ENCODE results near the gene PPP2R5C.

Gene PPP2R5C

GRCh38 chr14:101809671-101810514 lies 48.4 kb downstream of the PPP2R5C start:
- H3K9ac ChIP-seq, result peak overlapping the region; percentile 82
- peaks cover 47% of the 10 kb centered on the region for H3K79me2 ChIP-seq (ENCODE audit: insufficient read depth, low read depth)
- no peaks in the 10 kb centered on the region for H3K36me3 ChIP-seq (ENCODE audit: insufficient read depth)
- H2AFZ ChIP-seq (ENCODE audit: low read depth), result peak overlapping the region; percentile 39; the same call in 1 of the 2 replicates
- H3K4me1 ChIP-seq (ENCODE audit: low read depth, poor library complexity, severe bottlenecking), result peaks cover 47% of the 10 kb centered on the region
- H3K4me3 ChIP-seq (IDR thresholded peaks at IDR 0.05; ENCODE audit: insufficient read depth, low read depth, low read length), result no peak overlapping the region
- H3K27me3 ChIP-seq (ENCODE audit: insufficient read depth, low read depth), result no peaks in the 10 kb centered on the region
- no peaks in the 10 kb centered on the region for H4K20me1 ChIP-seq (ENCODE audit: insufficient read depth)
- no peak; the same call in 1 of the 2 replicates for TF ChIP-seq CTCF (conservative IDR thresholded peaks at IDR 0.05; ENCODE audit: low read depth, low read length)
- H3K4me2 ChIP-seq, result peak overlapping the region; percentile 99
- H3K27ac ChIP-seq, result peak overlapping the region; percentile 95

- TF ChIP-seq CTCF (conservative IDR thresholded peaks at IDR 0.05; ENCODE audit: low read depth, low read length), result no peak
These were observed 49.5 kb downstream of the PPP2R5C start for GRCh38 chr14:101810897-101811621.

GRCh38 chr14:101812071-101812470 lies 50.6 kb downstream of the PPP2R5C start:
- Histone ChIP-seq H3K4me2 (peak overlapping the region; percentile 99), H3K79me2 (ENCODE audit: insufficient read depth, low read depth) (peaks cover 67% of the 10 kb centered on the region), H2AFZ (ENCODE audit: low read depth) (no peak overlapping the region), H3K27ac (no peak overlapping the region; the same call in 1 of the 2 replicates), H4K20me1 (ENCODE audit: insufficient read depth) (no peaks in the 10 kb centered on the region), H3K36me3 (ENCODE audit: insufficient read depth) (no peaks in the 10 kb centered on the region), H3K4me1 (ENCODE audit: low read depth, poor library complexity, severe bottlenecking) (peaks cover 48% of the 10 kb centered on the region), H3K9ac (no peak overlapping the region), H3K27me3 (ENCODE audit: insufficient read depth, low read depth) (no peaks in the 10 kb centered on the region), H3K4me3 (IDR thresholded peaks at IDR 0.05; ENCODE audit: insufficient read depth, low read depth, low read length) (no peak overlapping the region)
- TF ChIP-seq CTCF (conservative IDR thresholded peaks at IDR 0.05; ENCODE audit: low read depth, low read length), result no peak

More at GRCh38 chr14:101810897-101811621, 49.5 kb downstream of the PPP2R5C start:
- Histone ChIP-seq H3K36me3 (ENCODE audit: insufficient read depth) (no peaks in the 10 kb centered on the region), H3K4me3 (IDR thresholded peaks at IDR 0.05; ENCODE audit: insufficient read depth, low read depth, low read length) (no peak overlapping the region), H3K27me3 (ENCODE audit: insufficient read depth, low read depth) (no peaks in the 10 kb centered on the region), H3K4me1 (ENCODE audit: low read depth, poor library complexity, severe bottlenecking) (peaks cover 48% of the 10 kb centered on the region), H2AFZ (ENCODE audit: low read depth) (no peak overlapping the region), H3K27ac (peak overlapping the region; percentile 95), H3K4me2 (peak overlapping the region; percentile 99), H3K9ac (peak overlapping the region; percentile 82), H4K20me1 (ENCODE audit: insufficient read depth) (no peaks in the 10 kb centered on the region), H3K79me2 (ENCODE audit: insufficient read depth, low read depth) (peaks cover 59% of the 10 kb centered on the region)

GRCh38 chr14:101813171-101813759 lies 51.8 kb downstream of the PPP2R5C start:
- Histone ChIP-seq H3K9ac (no peak overlapping the region), H3K27me3 (ENCODE audit: insufficient read depth, low read depth) (no peaks in the 10 kb centered on the region), H2AFZ (ENCODE audit: low read depth) (no peak overlapping the region), H3K4me3 (IDR thresholded peaks at IDR 0.05; ENCODE audit: insufficient read depth, low read depth, low read length) (no peak overlapping the region), H3K36me3 (ENCODE audit: insufficient read depth) (no peaks in the 10 kb centered on the region), H3K4me1 (ENCODE audit: low read depth, poor library complexity, severe bottlenecking) (peaks cover 53% of the 10 kb centered on the region), H3K79me2 (ENCODE audit: insufficient read depth, low read depth) (peaks cover 79% of the 10 kb centered on the region), H3K4me2 (peak overlapping the region; percentile 99; the same call in 1 of the 2 replicates), H4K20me1 (ENCODE audit: insufficient read depth) (0 out of 2 replicates have a peak, but pooled peaks cover 4% of the 10 kb centered on the region), H3K27ac (no peak overlapping the region; the same call in 1 of the 2 replicates)
- TF ChIP-seq CTCF (conservative IDR thresholded peaks at IDR 0.05; ENCODE audit: low read depth, low read length), result no peak
